NCI-H345 treated with DMSO at 0.1 percent for 48 hours (cell line): Measurements from ENCODE around the gene BBS2.
A peak's percentile ranks its signal among the peaks of the same experiment; 100 is the strongest.

Source experiments
- DNase-seq: peaks from one replicate; lab custom pipeline; 2025; ENCODE audit not compliant: unreplicated experiment; lab: John Stamatoyannopoulos, UW

The BBS2 gene

GRCh38 chr16:56479469-56479868 is 40.4 kb downstream of the BBS2 start:
- no peak for DNase-seq

GRCh38 chr16:56478281-56479049 is 41.4 kb downstream of the BBS2 start:
- DNase-seq, result no peak

- DNase-seq, result no peak
Observed at GRCh38 chr16:56477096-56477878, 42.5 kb downstream of the BBS2 start.

- peak; percentile 9 for DNase-seq
Observed at GRCh38 chr16:56475201-56475600, 44.6 kb downstream of the BBS2 start.

- no peak for DNase-seq
Observed at GRCh38 chr16:56470666-56471065, 49.2 kb downstream of the BBS2 start.

- DNase-seq, result no peak
Observed at GRCh38 chr16:56470232-56470631, 49.6 kb downstream of the BBS2 start.

GRCh38 chr16:56469748-56470147 is 50.1 kb downstream of the BBS2 start:
- DNase-seq, result no peak

GRCh38 chr16:56468800-56469199 is 51.0 kb downstream of the BBS2 start:
- DNase-seq, result no peak

- DNase-seq, result no peak
Observed at GRCh38 chr16:56466344-56466743, 53.5 kb downstream of the BBS2 start.

- no peak for DNase-seq
Observed at GRCh38 chr16:56463153-56463552, 56.7 kb downstream of the BBS2 start.

- no peak for DNase-seq
Observed at GRCh38 chr16:56462064-56462796, 57.6 kb downstream of the BBS2 start.

- no peak for DNase-seq
Observed at GRCh38 chr16:56460101-56460500, 59.7 kb downstream of the BBS2 start.

GRCh38 chr16:56457927-56458470 is 61.8 kb downstream of the BBS2 start:
- no peak for DNase-seq

- DNase-seq, result no peak
Observed at GRCh38 chr16:56451753-56452689, 67.8 kb downstream of the BBS2 start.

- DNase-seq, result peak; percentile 84
Observed at GRCh38 chr16:56450986-56451752, 68.7 kb downstream of the BBS2 start, which contains the start of the genes NUDT21 and OGFOD1. Gene NUDT21, minus strand, starts transcription at chr16:56451332. Its CDS starts 130 bp downstream, at chr16:56451202. Gene OGFOD1, plus strand, starts transcription at chr16:56451554. Its CDS starts 59 bp downstream, at chr16:56451613.

GRCh38 chr16:56450275-56450985 is 69.4 kb downstream of the BBS2 start:
- no peak for DNase-seq

GRCh38 chr16:56448005-56448404 is 71.8 kb downstream of the BBS2 start:
- no peak for DNase-seq

- no peak for DNase-seq
Observed at GRCh38 chr16:56447286-56447685, 72.5 kb downstream of the BBS2 start.

- no peak for DNase-seq
Observed at GRCh38 chr16:56438038-56438437, 81.8 kb downstream of the BBS2 start.
